ENCODE measurements around the gene DOCK10.
"Not testable (repeated sequence)": the region's sequence is repeated elsewhere in the genome, so short reads cannot be mapped to it uniquely, and the experiment has no call there.

The DOCK10 gene

DNA sequence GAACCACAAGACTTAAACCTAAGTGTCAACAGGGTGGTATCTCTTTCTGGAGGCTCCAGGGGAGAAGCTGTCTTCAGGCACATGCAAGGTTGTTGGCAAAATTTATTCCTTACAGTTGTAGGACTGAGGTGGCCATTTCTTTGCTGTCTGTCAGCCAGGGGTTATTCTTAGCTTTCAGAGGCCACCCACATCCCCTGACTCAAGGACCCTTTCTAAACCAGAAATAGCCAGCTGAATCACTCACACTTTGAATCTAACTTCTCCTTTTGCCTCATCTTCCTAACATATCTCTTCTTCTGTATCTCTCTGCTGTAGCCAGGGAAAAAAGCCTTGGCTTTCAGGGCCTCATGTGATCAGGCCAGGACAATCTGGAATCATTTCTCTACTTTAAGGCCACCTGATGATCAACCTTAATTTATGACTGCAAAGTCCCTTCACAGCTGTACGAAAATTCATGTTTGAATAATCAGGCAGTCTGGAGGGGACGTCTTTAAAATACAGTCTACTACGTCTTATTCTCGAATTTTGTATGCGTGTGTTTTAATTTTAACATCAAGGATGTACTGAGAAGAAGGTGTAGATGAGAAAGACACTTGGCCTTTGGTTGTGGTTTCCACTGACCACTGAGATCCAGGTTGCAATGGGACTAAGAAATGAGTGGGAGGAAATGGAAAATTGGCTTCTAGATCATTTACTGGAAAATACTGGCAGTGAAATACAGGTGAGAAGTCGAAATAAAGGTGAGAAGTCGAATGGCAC is 90.4 kb downstream of the DOCK10 start:
- in situ Hi-C loops (cut with MboI; ENCODE audit: low sequenced_read_pairs) = no loop called here

- in situ Hi-C loops (cut with MboI; ENCODE audit: low sequenced_read_pairs) = no loop called here
These were observed 93.4 kb downstream of the DOCK10 start for GRCh38 chr2:224948859-224949258.

DNA sequence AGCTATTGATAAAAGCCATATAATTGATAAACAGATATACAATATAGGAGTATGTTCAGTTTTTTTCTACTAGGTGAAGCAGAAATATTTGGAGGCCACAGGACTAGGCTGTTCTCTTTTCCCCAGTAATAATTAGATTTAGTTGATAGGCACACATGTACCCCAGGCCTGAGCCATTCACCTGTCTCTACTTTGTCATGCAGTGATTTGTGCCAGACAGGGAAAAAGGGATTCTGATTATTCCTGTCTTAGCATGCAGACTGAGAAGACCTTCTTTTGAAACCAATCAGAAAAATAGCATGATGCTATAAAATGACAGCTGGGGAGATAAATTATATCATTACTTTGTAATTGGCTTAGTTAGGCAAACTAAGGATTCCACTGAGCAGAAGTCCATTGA is 94.3 kb downstream of the DOCK10 start:
- in situ Hi-C loops (cut with MboI; ENCODE audit: low sequenced_read_pairs) = no loop called here

- in situ Hi-C loops (cut with MboI; ENCODE audit: low sequenced_read_pairs) = no loop called here
These were observed 94.7 kb downstream of the DOCK10 start for GRCh38 chr2:224947566-224947965.

- in situ Hi-C loops (cut with MboI; ENCODE audit: low sequenced_read_pairs) = no loop called here
These were observed 95.4 kb downstream of the DOCK10 start for GRCh38 chr2:224946895-224947294.

DNA sequence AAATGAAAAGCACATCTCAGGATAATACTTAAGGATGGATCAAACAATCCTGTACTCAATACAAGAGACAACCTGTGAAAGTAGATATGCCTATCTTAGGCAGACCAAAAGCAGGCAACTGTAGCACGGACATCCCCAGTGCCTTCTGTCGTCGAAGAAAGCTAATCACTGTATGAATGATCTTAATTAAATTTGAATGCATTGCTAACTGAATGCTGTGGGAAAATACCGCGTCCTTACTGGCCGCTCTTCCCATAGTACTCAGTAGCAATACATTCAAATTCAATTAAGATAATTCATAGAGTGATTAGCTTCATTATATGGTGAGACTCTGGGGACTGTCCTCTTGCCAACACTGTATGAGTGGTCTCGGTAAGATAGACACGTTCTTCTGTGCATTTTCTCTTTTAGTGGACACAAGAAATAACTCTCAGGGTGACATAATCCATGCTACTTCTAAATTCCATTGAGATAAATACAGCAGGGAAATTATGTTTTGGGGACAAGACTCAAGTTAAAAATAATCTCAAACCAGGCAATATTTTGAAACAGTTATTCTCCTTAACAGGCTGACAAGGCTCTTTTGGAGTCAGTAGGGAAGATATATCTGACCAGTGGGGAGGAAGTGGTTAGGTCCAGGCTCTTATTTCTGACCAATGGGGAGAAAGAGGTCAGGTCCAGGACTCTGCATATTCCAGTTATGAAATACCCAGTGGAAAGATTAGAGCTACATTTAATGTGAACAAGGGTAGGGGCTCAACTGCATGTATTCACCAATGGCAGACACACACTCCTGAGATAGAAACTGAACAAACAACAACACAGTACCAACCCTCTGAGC is 97.3 kb downstream of the DOCK10 start:
- in situ Hi-C loops (cut with MboI; ENCODE audit: low sequenced_read_pairs) = no loop called here

- in situ Hi-C loops (cut with MboI; ENCODE audit: low sequenced_read_pairs) = not testable (repeated sequence)
These were observed 98.6 kb downstream of the DOCK10 start for GRCh38 chr2:224943601-224944041.

- in situ Hi-C loops (cut with MboI; ENCODE audit: low sequenced_read_pairs) = no loop called here
These were observed 100.3 kb downstream of the DOCK10 start for GRCh38 chr2:224941960-224942359.

DNA sequence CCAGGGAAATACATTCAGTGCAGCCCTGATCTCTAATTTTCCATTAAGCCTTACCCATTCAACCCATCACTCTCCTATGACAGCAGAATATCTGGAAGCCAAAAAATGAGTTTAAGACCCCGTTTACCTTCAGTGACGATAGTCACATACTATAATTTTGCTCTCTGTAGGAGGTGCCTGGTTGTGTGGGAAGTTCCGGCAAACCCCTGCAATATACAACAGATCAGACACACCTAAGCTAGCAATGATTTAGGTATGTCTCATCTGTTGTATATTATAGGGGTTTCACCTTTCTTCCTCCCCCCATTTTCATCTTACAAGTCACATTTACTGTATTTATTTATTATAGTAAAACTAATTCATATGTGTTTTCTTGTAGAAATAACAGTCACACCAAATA is 101.7 kb downstream of the DOCK10 start:
- in situ Hi-C loops (cut with MboI; ENCODE audit: low sequenced_read_pairs) = no loop called here

- in situ Hi-C loops (cut with MboI; ENCODE audit: low sequenced_read_pairs) = loop anchor here (10.0 kb wide), 1 partner anchor 66 kb away; no protein-coding TSS in a partner anchor
These were observed 103.6 kb downstream of the DOCK10 start for GRCh38 chr2:224938651-224939182.

DNA sequence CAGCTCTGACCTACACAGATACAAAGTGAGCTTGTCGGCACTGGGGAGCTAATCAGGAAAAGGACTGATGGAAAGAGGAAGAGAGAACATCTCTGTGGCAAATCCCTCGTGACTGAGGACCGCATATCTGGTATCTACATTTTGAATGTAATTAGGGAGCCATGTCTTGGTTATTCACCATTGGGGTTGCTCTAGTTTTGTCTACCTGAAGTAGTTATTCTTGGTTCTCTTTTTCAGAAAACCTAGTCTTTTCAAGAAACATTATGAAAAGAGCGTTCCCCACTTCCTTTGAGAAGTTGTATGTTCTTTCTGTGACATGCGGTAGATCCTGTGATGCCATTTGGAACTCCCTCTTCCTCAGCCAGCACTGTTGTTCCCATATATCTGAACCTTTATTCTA is 104.4 kb downstream of the DOCK10 start:
- in situ Hi-C loops (cut with MboI; ENCODE audit: low sequenced_read_pairs) = loop anchor here (10.0 kb wide), 1 partner anchor 67 kb away; no protein-coding TSS in a partner anchor

DNA sequence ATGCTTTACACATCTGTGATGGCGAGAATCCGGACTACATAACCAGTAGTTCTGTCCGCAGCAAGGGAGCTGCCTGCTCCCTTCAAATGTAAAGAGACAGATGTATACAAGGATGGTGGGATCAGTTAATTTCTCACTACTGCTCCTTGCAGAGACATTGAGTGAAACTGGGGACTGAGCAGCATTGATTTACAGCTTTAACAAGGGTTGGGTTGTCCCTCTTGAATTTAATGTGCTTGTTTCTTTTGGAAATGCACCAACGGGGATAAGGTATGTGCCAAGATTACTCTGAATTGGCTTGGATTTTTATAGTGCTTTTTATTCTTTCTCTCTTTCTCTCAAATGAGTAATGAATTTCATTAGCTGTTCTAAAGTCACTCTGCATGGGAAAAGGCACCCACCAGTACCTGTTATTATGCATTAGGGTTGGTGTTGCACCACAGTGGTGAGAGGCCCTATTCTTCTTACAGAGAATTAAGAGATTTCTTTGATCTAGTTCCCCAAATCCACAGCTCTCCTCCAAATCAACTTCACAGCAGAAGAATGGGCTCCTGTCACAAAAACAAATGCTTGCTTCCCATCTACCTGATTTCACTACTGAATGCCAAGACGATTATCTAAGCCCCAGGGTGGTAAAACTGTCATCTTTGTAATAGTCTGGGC is 107.6 kb downstream of the DOCK10 start:
- in situ Hi-C loops (cut with MboI; ENCODE audit: low sequenced_read_pairs) = loop anchor here (10.0 kb wide), 1 partner anchor 70 kb away; no protein-coding TSS in a partner anchor

DNA sequence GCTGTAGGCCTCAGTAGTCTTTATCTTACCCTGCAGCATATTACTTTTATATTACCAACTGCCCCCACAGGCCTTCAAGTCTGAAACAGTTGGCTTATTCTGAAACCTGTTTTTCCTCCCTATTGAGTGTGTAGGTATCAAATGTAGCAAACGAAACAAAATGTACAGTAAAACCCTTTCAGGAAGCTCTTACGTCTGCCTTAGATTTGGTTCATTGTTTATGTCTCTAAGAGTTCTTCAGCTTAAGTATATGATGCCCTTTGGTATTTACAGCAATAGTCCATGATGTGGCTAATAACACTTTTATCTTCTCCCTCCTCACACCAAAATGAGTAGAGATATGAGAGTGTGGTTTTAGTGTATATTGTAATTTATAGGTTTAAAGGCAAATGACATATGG is 108.8 kb downstream of the DOCK10 start:
- in situ Hi-C loops (cut with MboI; ENCODE audit: low sequenced_read_pairs) = loop anchor here (10.0 kb wide), 1 partner anchor 71 kb away; no protein-coding TSS in a partner anchor

- in situ Hi-C loops (cut with MboI; ENCODE audit: low sequenced_read_pairs) = loop anchor here (10.0 kb wide), 1 partner anchor 72 kb away; no protein-coding TSS in a partner anchor
These were observed 109.7 kb downstream of the DOCK10 start for GRCh38 chr2:224932522-224932921.

DNA sequence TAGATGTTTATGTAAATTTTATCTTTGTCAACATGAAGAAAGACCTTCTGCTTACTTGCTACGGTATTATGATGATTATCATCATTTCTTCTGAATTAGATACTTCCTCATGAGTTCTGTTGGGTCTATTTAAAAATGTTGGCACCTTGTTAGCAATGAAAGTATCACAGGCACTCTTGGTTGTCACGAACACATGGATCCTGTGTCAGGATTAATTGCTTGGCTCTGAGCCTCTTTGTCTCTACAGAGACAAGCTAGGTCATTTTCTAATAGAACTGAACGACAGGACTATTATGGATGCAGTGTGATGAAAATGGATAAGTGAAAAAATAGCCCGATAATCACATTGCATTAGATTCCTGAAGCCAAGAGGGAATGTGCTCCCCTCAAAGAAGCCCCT is 110.3 kb downstream of the DOCK10 start:
- in situ Hi-C loops (cut with MboI; ENCODE audit: low sequenced_read_pairs) = loop anchor here (10.0 kb wide), 1 partner anchor 73 kb away; no protein-coding TSS in a partner anchor

- in situ Hi-C loops (cut with MboI; ENCODE audit: low sequenced_read_pairs) = loop anchor here (10.0 kb wide), 1 partner anchor 74 kb away; no protein-coding TSS in a partner anchor
These were observed 111.3 kb downstream of the DOCK10 start for GRCh38 chr2:224930990-224931389.

DNA sequence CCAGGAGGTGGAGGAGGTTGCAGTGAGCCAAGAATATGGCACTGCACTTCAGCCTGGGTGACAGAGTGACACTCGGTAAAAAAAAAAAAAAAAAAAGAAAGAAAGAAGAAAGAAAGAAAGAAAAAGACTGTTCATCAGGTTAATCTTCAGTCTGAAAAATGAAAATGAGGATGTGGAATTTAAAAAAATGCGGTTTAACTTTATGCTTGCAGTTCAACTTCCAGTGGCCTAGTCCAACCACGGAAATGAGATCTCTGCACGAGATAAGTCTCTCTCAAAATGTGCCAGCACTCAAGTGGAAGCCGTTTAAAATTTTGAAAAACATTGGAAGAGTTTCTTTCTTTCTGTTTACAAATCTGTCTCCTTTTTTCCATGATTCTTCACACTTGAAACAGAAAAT is 112.1 kb downstream of the DOCK10 start:
- in situ Hi-C loops (cut with MboI; ENCODE audit: low sequenced_read_pairs) = loop anchor here (10.0 kb wide), 1 partner anchor 75 kb away; no protein-coding TSS in a partner anchor

- in situ Hi-C loops (cut with MboI; ENCODE audit: low sequenced_read_pairs) = no loop called here
These were observed 112.8 kb downstream of the DOCK10 start for GRCh38 chr2:224929512-224929911.

GRCh38 chr2:224927646-224928173 is 114.6 kb downstream of the DOCK10 start:
- in situ Hi-C loops (cut with MboI; ENCODE audit: low sequenced_read_pairs) = no loop called here

GRCh38 chr2:224927011-224927410 is 115.3 kb downstream of the DOCK10 start:
- in situ Hi-C loops (cut with MboI; ENCODE audit: low sequenced_read_pairs) = no loop called here

- in situ Hi-C loops (cut with MboI; ENCODE audit: low sequenced_read_pairs) = no loop called here
These were observed 116.5 kb downstream of the DOCK10 start for GRCh38 chr2:224925810-224926100.

All from HL-60/S4 treated with phorbol 12-myristate 13-acetate at 8.2 ng/mL for 4 days and 3 days (cell line).